OCI-LY3 (cell line): ENCODE measurements around the gene USP10.

Source experiments
- CTCF ChIP-seq: fragments of 200-600, 300-600 bp; sonication (generic); IDR thresholded peaks from 2 replicates; pipeline ENCODE4 v1.5.1; 2014; ENCODE audit warnings: antibody characterized with exemption, low read length, low read depth
- EZH2phosphoT487 ChIP-seq: fragments of 200-600 bp; shearing (Covaris generic); IDR thresholded peaks from 2 replicates; pipeline ENCODE4 v1.6.1; 2018; ENCODE audit warnings: antibody characterized with exemption, mixed run types, low read depth

DNA sequence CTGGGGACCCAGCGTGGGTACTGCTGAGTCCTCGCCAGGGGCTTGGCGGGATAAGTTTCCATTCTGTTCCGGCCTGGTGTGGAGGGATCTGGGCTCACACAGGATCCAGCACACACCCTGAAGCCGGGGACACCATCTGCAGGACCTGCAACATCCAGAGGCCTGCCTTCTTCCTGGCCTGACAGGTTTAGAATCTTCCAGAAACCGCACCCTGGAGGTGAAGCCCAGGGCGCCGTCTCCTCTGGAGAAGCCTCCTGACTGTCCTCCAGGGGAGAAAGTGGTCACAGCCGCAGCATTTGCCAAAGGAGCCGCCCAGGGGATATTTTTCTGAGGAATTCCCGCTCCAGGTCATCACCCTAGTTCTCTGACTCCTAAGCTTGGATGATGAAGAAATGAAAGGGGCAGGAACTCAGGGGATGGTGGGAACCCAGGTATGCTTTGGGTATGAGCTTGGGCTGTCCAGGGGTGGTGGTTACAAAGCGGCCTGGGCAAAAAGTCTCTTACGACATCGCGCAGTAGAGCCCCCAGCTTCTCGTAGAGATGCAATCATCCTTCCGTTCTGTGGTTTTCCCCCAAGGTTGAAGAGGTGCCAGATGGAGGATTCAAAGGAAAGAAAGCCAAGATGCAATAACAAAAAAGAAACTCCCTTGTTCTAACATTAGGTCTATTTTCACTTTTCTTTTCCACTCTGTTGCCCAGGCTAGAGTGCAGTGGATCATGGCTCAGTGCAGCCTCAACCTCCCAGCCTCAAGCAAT, 110.9 kb downstream of the USP10 start:
- no peak for TF ChIP-seq CTCF
- TF ChIP-seq EZH2phosphoT487 = no peak
